GM06990 (cell line): ENCODE measurements around the gene ABR.

Source experiments
- DNase-seq: peaks from one replicate; pipeline ENCODE4 v3.0.0-alpha.2; 2011; ENCODE audit not compliant: insufficient read length; ENCODE audit errors: extremely low read depth
- H3K27me3 ChIP-seq: replicated peaks from 2 replicates; pipeline ENCODE4 v1.6.0; 2011; ENCODE audit warnings: low read length; ENCODE audit not compliant: control insufficient read depth, insufficient read depth
- H3K36me3 ChIP-seq: 2 replicates; pipeline ENCODE4 v1.5.1; 2011; ENCODE audit warnings: low read length; ENCODE audit not compliant: control insufficient read depth, insufficient read depth
- H3K4me3 ChIP-seq: replicated peaks from 2 replicates; pipeline ENCODE4 v1.5.1; 2011; ENCODE audit warnings: low read depth, mild to moderate bottlenecking, control low read depth, low read length
- CTCF ChIP-seq: IDR thresholded peaks from 2 replicates; pipeline ENCODE4 v1.5.1; 2011; ENCODE audit warnings: low read length, control low read depth, mild to moderate bottlenecking, inconsistent platforms; ENCODE audit not compliant: insufficient read depth, poor library complexity, severe bottlenecking

The ABR gene

GRCh38 chr17:1009229-1010085 lies 170.3 kb downstream of the ABR start:
- DNase-seq, result no peak
- Histone ChIP-seq H3K4me3 (no peak overlapping the region), H3K36me3 (peaks cover 44% of the 10 kb centered on the region), H3K27me3 (no peaks in the 10 kb centered on the region)
- TF ChIP-seq CTCF, result no peak

GRCh38 chr17:1008008-1008761 lies 171.6 kb downstream of the ABR start:
- peaks cover 49% of the 10 kb centered on the region for H3K36me3 ChIP-seq
- H3K4me3 ChIP-seq, result no peak overlapping the region
- no peak for TF ChIP-seq CTCF
- no peak for DNase-seq
- no peaks in the 10 kb centered on the region for H3K27me3 ChIP-seq

DNA sequence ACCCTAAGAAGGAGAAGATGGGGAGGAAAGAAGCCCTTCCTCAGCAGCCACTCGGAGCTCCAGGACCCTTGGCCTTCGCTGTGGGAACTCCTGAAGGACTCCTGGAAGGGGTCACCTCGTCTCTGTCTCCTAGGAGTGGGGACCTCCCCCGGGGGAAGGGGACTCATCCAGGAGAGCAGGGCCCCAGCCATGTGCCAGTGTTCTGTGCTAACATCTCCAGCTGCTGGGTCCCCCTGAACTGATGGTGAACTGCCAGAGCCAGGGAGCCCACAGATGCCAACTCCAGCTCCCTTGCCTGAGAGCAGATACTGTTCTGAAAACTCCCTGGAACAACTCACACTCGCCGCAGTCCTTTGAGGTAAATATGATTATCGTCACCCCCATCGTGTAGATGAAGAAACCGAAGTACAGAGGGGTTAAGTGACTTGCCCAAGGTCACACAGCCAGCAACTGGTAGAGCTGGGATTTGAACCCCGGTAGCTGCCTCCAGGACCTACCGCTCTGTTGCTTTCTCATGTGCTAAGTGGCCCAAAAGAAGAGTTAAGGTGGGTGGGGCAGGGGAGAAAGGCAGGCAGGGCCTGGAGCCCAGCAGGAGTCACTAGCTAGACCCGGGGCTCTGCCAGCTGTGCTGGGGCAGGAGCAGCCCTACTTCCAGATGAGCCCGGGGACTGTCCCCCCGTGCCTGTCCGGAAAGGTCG lies 172.3 kb downstream of the ABR start:
- H3K4me3 ChIP-seq, result no peak overlapping the region
- no peak for TF ChIP-seq CTCF
- no peak for DNase-seq
- H3K36me3 ChIP-seq, result peaks cover 55% of the 10 kb centered on the region
- H3K27me3 ChIP-seq, result no peaks in the 10 kb centered on the region

GRCh38 chr17:1006054-1006453 lies 173.7 kb downstream of the ABR start:
- no peak for DNase-seq
- Histone ChIP-seq H3K4me3 (no peak overlapping the region), H3K27me3 (no peaks in the 10 kb centered on the region), H3K36me3 (peaks cover 56% of the 10 kb centered on the region)
- TF ChIP-seq CTCF, result no peak

- Histone ChIP-seq H3K4me3 (no peak overlapping the region), H3K27me3 (no peaks in the 10 kb centered on the region), H3K36me3 (peaks cover 57% of the 10 kb centered on the region)
- no peak for TF ChIP-seq CTCF
- DNase-seq, result no peak
Measured at GRCh38 chr17:1005361-1005946, 174.3 kb downstream of the ABR start.
